Heart left ventricle (tissue), 16 donors: ENCODE measurements around the gene PYGM. TPM values are rescaled to one million over a fixed set of nuclear protein-coding genes. Genes with fewer than 3 reads are reported as not detected.

Experiments used
- ATAC-seq, 4 donors: fragments of 200-7000 bp; cut with Tn5 transposase; one replicate each; pipeline ENCODE4 v1.9.1; 2020 to 2022; ENCODE audit warnings: moderate library complexity in 4 of 4, mild to moderate bottlenecking in 3 of 4, moderate number of reproducible peaks in 1 of 4
- DNase-seq, 5 donors: peaks; one replicate each; pipeline ENCODE4 v3.0.0-alpha.2; 2020
- H3K27ac ChIP-seq, 12 donors: fragments of 200-600 bp; sonication (generic) in 4 of 12; one replicate each; pipeline versions ENCODE4 v1.5.0 to v1.8.0; 2016 to 2022; ENCODE audit warnings: mild to moderate bottlenecking in 2 of 12
- H3K27me3 ChIP-seq, 9 donors: fragments of 200-600 bp; sonication (generic) in 2 of 9; one replicate each; pipeline versions ENCODE4 v1.5.1 to v1.8.0; 2016 to 2022; ENCODE audit warnings: mild to moderate bottlenecking in 3 of 9
- H3K36me3 ChIP-seq, 9 donors: fragments of 200-600 bp; sonication (generic) in 2 of 9; one replicate each; pipeline versions ENCODE4 v1.5.0 to v1.8.0; 2018 to 2022; ENCODE audit warnings: mild to moderate bottlenecking in 2 of 9
- H3K4me1 ChIP-seq, 12 donors: fragments of 200-600 bp; sonication (generic) in 4 of 12; one replicate each; pipeline versions ENCODE4 v1.5.0 to v1.8.0; 2016 to 2022; ENCODE audit warnings: mild to moderate bottlenecking in 3 of 12
- H3K4me3 ChIP-seq, 12 donors: fragments of 200-600 bp; sonication (generic) in 4 of 12; one replicate each; pipeline versions ENCODE4 v1.5.0 to v1.8.0; 2017 to 2022; ENCODE audit warnings: mild to moderate bottlenecking in 9 of 12, moderate library complexity in 4 of 12
- H3K9me3 ChIP-seq, 12 donors: fragments of 200-600 bp; sonication (generic) in 4 of 12; one replicate each; pipeline versions ENCODE4 v1.5.0 to v1.8.0; 2016 to 2022; ENCODE audit warnings: mild to moderate bottlenecking in 1 of 12
- CTCF ChIP-seq, 12 donors: fragments of 200-600 bp; sonication (generic) in 4 of 12; IDR thresholded peaks; one replicate each; pipeline versions ENCODE4 v1.5.0 to v1.8.0; 2018 to 2022; ENCODE audit warnings: antibody characterized with exemption in 12 of 12, mild to moderate bottlenecking in 5 of 12
- POLR2A ChIP-seq, 2 donors: fragments of 450-650 bp; IDR thresholded peaks; one replicate each; pipeline ENCODE4 v1.6.1; 2017; ENCODE audit warnings: antibody characterized with exemption in 2 of 2, mild to moderate bottlenecking in 2 of 2, moderate library complexity in 2 of 2
- WGBS, 4 donors: extraction: QIAGEN DNeasy Blood & Tissue Kit in 2 of 4; methylation state at CpG; one replicate each; pipeline versions ENCODE4 v1.1.5 to v1.1.7; 2013 to 2018; 5-methylcytosine and 5-hydroxymethylcytosine counted together
- intact Hi-C, 10 donors: fragments of 100-400 bp; cut with DNase I; formaldehyde crosslinking; loops; one replicate each; pipeline versions ENCODE4 v1.11.1 to v1.14.2; 2022
- polyA plus RNA-seq, 2 donors: library from polyadenylated mRNA; stranded (reverse); fragments of 200-250 nt; gene quantifications; one replicate each; pipeline ENCODE4 v1.2.3, GENCODE V29; 2013
- total RNA-seq, 9 donors: library from RNA; depleted of rRNA in 2 of 9; stranded (reverse); fragments of >200 nt in 2 of 9; fragmentation: NEBNext Ultra II Directional in 3 of 9; extraction: Animal tissue kit (Norgen Biotek cat#: 25700) in 3 of 9; gene quantifications; one replicate each; pipeline versions ENCODE4 v1.1.0 to v1.2.4, GENCODE V29; 2016 to 2023
- donor health status: ischemic (EF 13 %, LVEDD 7.1; RV severe dilation, severe dysfunction).
- donor health status: healthy with polysubstance abuse.
- donor health status: DM: no; HTN: yes; CAD: no.
- donor health status: DM: no; HTN: no; CAD: no.
- donor health status: ischemic (EF 25% LVEDD 6.9; RV normal size, moderate dysfunction).
- donor health status: ischemic (EF 25% LVEDD 5.7; RV mildly dilated, moderate dysfunction).
- donor health status: healthy.
- donor health status: DM: yes; HTN: yes; CAD: no.
- donor health status: ischemic (EF 35%, LVEDD 5.7; RV mildly dilated, moderate dysfunction).
- donor health status: nonischemic (EF 11% LVEDD 7.7; RV severe dilation, severe dysfunction).
- donor health status: DM: yes; HTN: yes; CAD: no.
- donor health status: PGD.
- donor health status: ischemic (EF 29% LVEDD 5.4; RV normal size, mild dysfunction).
- donor health status: nonischemic (EF 23%, LVEDD 6.1; RV moderate dilation, normal function).

Gene PYGM
- total and polyA plus RNA-seq, 11 donors, result 10.3 to 167 (median 80.2) TPM

- DNase-seq (no peak), ATAC-seq (no peak)
- Histone ChIP-seq H3K36me3 (peaks cover 0 to 18% (median 0%) of the 10 kb centered on the region in 9 donors), H3K9me3 (no peaks in the 10 kb centered on the region), H3K4me1 (peaks cover 0 to 15% (median 4%) of the 10 kb centered on the region in 12 donors), H3K4me3 (no peak overlapping the region), H3K27me3 (peaks cover 0 to 14% (median 8%) of the 10 kb centered on the region in 9 donors), H3K27ac (no peak overlapping the region)
- WGBS, 4 donors, result 50 to 72% (median 58%) methylated on average over 7 to 9 of the region's 9 CpGs
- TF ChIP-seq POLR2A (IDR thresholded peaks at IDR 0.05) (no peak), CTCF (IDR thresholded peaks at IDR 0.05) (no peak)
- intact Hi-C loops, result loop anchor here in 4 of 10 donors (10.0 kb wide), 3 partner anchors 61 to 281 kb away; no protein-coding TSS in a partner anchor
Measured at GRCh38 chr11:64726211-64726641, 33.5 kb downstream of the PYGM start.

- intact Hi-C loops, result loop anchor here in 6 of 10 donors (5.0 to 10.0 kb wide), 5 partner anchors 38 to 280 kb away; no protein-coding TSS in a partner anchor
- H3K36me3 ChIP-seq, result peaks cover 0 to 11% (median 0%) of the 10 kb centered on the region in 9 donors
- no peaks in the 10 kb centered on the region for H3K9me3 ChIP-seq
- H3K4me3 ChIP-seq, result no peak overlapping the region
- TF ChIP-seq CTCF (IDR thresholded peaks at IDR 0.05) (no peak), POLR2A (IDR thresholded peaks at IDR 0.05) (no peak)
- H3K27ac ChIP-seq, result no peak overlapping the region
- ATAC-seq (no peak), DNase-seq (no peak)
- peaks cover 0 to 11% (median 2%) of the 10 kb centered on the region in 12 donors for H3K4me1 ChIP-seq
- H3K27me3 ChIP-seq, result peaks cover 0 to 26% (median 11%) of the 10 kb centered on the region in 9 donors
- 77 to 84% (median 79%) methylated on average over 7 of the region's 7 CpGs for WGBS, 4 donors
Measured at GRCh38 chr11:64724863-64725532, 34.8 kb downstream of the PYGM start.

GRCh38 chr11:64723907-64724862 lies 35.6 kb downstream of the PYGM start:
- no peak overlapping the region for H3K27ac ChIP-seq
- H3K9me3 ChIP-seq, result no peaks in the 10 kb centered on the region
- peak overlapping the region in 2 of 12 donors; percentile 79 to 84 for H3K4me3 ChIP-seq
- TF ChIP-seq POLR2A (IDR thresholded peaks at IDR 0.05), result no peak
- no peak for TF ChIP-seq CTCF (IDR thresholded peaks at IDR 0.05)
- ATAC-seq (no peak), DNase-seq (no peak)
- H3K27me3 ChIP-seq, result peaks cover 0 to 32% (median 14%) of the 10 kb centered on the region in 9 donors
- intact Hi-C loops, result loop anchor here in 7 of 10 donors (1.0 to 10.0 kb wide), 7 partner anchors 35 to 279 kb away; no protein-coding TSS in a partner anchor
- 66 to 68% (median 67%) methylated on average over 9 of the region's 9 CpGs for WGBS, 4 donors
- peaks cover 0 to 11% (median 0%) of the 10 kb centered on the region in 9 donors for H3K36me3 ChIP-seq
- H3K4me1 ChIP-seq, result peaks cover 0 to 9% (median 2%) of the 10 kb centered on the region in 12 donors
